Fibroblast of lung (primary cell): ENCODE measurements around the gene GADD45G. TPM values are rescaled to one million over a fixed set of nuclear protein-coding genes. Genes with fewer than 3 reads are reported as not detected.

ENCODE experiments used
- DNase-seq, 2 donors: peaks; one replicate each; pipeline versions ENCODE4 v3.0.0 to v3.0.0-alpha.2; 2010; ENCODE audit warnings: low read depth in 2 of 2
- H2AFZ ChIP-seq: 2 replicates; pipeline ENCODE4 v1.5.1; 2012; ENCODE audit warnings: low read length, control low read depth, inconsistent platforms
- H3K27ac ChIP-seq: 2 replicates; pipeline ENCODE4 v1.5.1; 2011; ENCODE audit warnings: low read length, control low read depth; ENCODE audit not compliant: insufficient read depth
- H3K27me3 ChIP-seq: 2 replicates; pipeline ENCODE4 v1.5.1; 2011; ENCODE audit warnings: mild to moderate bottlenecking, low read length; ENCODE audit not compliant: control insufficient read depth, insufficient read depth
- H3K36me3 ChIP-seq: 2 replicates; pipeline ENCODE4 v1.5.1; 2011; ENCODE audit warnings: low read length; ENCODE audit not compliant: control insufficient read depth, insufficient read depth
- H3K4me1 ChIP-seq: 2 replicates; pipeline ENCODE4 v1.5.1; 2011; ENCODE audit warnings: low read length; ENCODE audit not compliant: control insufficient read depth, insufficient read depth; ENCODE audit errors: extremely low read depth
- H3K4me2 ChIP-seq: 2 replicates; pipeline ENCODE4 v1.5.1; 2011; ENCODE audit warnings: low read length, control low read depth; ENCODE audit not compliant: insufficient read depth; ENCODE audit errors: extremely low read depth
- H3K4me3 ChIP-seq, 4 experiments: fragments of 200-600 bp in 1 of 4; sonication (generic) in 1 of 4; replicated peaks in 1 of 4; 2 replicates each; pipeline ENCODE4 v1.5.1; 2011 to 2016; ENCODE audit warnings: low read length in 4 of 4, low read depth in 3 of 4, mild to moderate bottlenecking in 3 of 4, control low read depth in 2 of 4, inconsistent platforms in 1 of 4, mixed read lengths in 1 of 4; ENCODE audit not compliant: insufficient read depth in 1 of 4; ENCODE audit errors: control extremely low read depth in 1 of 4
- H3K79me2 ChIP-seq: 2 replicates; pipeline ENCODE4 v1.5.1; 2012; ENCODE audit warnings: mild to moderate bottlenecking, low read length, inconsistent platforms; ENCODE audit not compliant: control insufficient read depth, insufficient read depth
- H3K9ac ChIP-seq: 2 replicates; pipeline ENCODE4 v1.5.1; 2011; ENCODE audit warnings: mild to moderate bottlenecking, low read length, control low read depth; ENCODE audit not compliant: insufficient read depth
- H3K9me3 ChIP-seq: 2 replicates; pipeline ENCODE4 v1.5.1; 2012; ENCODE audit warnings: low read depth, low read length; ENCODE audit not compliant: control insufficient read depth, insufficient read depth
- H4K20me1 ChIP-seq: 2 replicates; pipeline ENCODE4 v1.5.1; 2011; ENCODE audit warnings: low read length; ENCODE audit not compliant: control insufficient read depth, insufficient read depth; ENCODE audit errors: extremely low read depth
- EZH2 ChIP-seq: IDR thresholded peaks from 2 replicates; pipeline ENCODE4 v1.5.1; 2012; ENCODE audit warnings: low read length, control low read depth, mild to moderate bottlenecking; ENCODE audit errors: missing control alignments
- polyA plus RNA-seq, 2 donors: library from polyadenylated mRNA; depleted of rRNA in 1 of 2; stranded (reverse) in 1 of 2; unstranded in 1 of 2; fragments of >200 nt; gene quantifications; 2 replicates each; pipeline ENCODE4 v1.2.1, GENCODE V29; 2011 to 2012; ENCODE audit warnings: missing spikeins in 1 of 2
- total RNA-seq: library from RNA; depleted of rRNA; stranded (reverse); fragments of >200 nt; gene quantifications from 2 replicates; pipeline ENCODE4 v1.2.1, GENCODE V29; 2014
- TF ChIP-seq, protein P1 (sequence below), 2 donors: IDR thresholded peaks in 1 of 2; conservative IDR thresholded peaks in 1 of 2; 1 replicate in 1 of 2; 2 replicates in 1 of 2; pipeline ENCODE4 v1.5.1; 2011 to 2012; ENCODE audit warnings: low read length in 2 of 2, control low read depth in 1 of 2, inconsistent platforms in 1 of 2, low read depth in 1 of 2, mild to moderate bottlenecking in 1 of 2

GADD45G gene
- total and polyA plus RNA-seq, 2 donors (not counting 1 experiment from before 2014, with no cell fraction given), result 3.5 TPM; not detected in 1

DNA sequence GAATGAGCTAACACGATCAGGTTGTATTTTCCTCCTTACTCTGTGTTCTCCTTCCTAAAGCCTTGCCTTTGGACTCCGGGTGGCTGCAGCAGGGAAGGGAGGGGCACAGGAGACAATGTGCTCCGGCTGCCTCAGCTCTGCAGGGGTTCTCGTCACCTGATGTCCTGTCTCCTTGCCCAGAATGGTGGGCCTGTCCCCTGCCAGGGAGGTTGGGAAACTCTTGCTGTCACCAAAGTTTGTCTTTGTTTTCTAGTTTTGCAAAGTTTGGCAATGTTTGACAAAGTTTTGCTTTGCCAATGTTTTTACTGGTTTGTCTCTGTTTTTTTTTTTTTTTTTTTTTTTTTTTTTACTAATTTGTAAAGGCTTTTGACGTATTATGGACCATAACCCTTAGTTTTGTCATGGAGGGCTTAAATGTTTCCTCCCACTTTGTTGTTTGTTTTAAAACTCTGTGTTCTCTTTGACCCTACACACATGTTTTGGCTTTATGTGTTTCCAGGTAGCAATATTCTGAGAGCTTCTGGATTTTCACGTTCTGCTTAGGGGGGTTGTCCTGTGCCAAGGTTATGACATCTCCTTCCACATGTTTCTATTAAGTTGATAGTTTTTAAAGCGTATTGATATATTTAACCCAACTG, 49.3 kb downstream of the GADD45G start:
- no peaks in the 10 kb centered on the region for H3K36me3 ChIP-seq
- H2AFZ ChIP-seq, result no peak overlapping the region
- H3K9ac ChIP-seq, result no peak overlapping the region
- no peaks in the 10 kb centered on the region for H3K9me3 ChIP-seq
- no peak for DNase-seq
- H3K27me3 ChIP-seq, result no peaks in the 10 kb centered on the region
- TF ChIP-seq EZH2, result no peak
- TF ChIP-seq, protein P1, sequence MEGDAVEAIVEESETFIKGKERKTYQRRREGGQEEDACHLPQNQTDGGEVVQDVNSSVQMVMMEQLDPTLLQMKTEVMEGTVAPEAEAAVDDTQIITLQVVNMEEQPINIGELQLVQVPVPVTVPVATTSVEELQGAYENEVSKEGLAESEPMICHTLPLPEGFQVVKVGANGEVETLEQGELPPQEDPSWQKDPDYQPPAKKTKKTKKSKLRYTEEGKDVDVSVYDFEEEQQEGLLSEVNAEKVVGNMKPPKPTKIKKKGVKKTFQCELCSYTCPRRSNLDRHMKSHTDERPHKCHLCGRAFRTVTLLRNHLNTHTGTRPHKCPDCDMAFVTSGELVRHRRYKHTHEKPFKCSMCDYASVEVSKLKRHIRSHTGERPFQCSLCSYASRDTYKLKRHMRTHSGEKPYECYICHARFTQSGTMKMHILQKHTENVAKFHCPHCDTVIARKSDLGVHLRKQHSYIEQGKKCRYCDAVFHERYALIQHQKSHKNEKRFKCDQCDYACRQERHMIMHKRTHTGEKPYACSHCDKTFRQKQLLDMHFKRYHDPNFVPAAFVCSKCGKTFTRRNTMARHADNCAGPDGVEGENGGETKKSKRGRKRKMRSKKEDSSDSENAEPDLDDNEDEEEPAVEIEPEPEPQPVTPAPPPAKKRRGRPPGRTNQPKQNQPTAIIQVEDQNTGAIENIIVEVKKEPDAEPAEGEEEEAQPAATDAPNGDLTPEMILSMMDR (conservative IDR thresholded peaks at IDR 0.05 in 1 of 2, IDR thresholded peaks at IDR 0.05 in 1 of 2; ENCODE audit: low read depth in 1 of 2, low read length in 2 of 2), result no peak
- H4K20me1 ChIP-seq, result no peaks in the 10 kb centered on the region
- H3K4me2 ChIP-seq, result no peak overlapping the region
- no peaks in the 10 kb centered on the region for H3K4me1 ChIP-seq
- no peak overlapping the region for H3K27ac ChIP-seq
- H3K79me2 ChIP-seq, result no peaks in the 10 kb centered on the region
- H3K4me3 ChIP-seq, result no peak overlapping the region

DNA sequence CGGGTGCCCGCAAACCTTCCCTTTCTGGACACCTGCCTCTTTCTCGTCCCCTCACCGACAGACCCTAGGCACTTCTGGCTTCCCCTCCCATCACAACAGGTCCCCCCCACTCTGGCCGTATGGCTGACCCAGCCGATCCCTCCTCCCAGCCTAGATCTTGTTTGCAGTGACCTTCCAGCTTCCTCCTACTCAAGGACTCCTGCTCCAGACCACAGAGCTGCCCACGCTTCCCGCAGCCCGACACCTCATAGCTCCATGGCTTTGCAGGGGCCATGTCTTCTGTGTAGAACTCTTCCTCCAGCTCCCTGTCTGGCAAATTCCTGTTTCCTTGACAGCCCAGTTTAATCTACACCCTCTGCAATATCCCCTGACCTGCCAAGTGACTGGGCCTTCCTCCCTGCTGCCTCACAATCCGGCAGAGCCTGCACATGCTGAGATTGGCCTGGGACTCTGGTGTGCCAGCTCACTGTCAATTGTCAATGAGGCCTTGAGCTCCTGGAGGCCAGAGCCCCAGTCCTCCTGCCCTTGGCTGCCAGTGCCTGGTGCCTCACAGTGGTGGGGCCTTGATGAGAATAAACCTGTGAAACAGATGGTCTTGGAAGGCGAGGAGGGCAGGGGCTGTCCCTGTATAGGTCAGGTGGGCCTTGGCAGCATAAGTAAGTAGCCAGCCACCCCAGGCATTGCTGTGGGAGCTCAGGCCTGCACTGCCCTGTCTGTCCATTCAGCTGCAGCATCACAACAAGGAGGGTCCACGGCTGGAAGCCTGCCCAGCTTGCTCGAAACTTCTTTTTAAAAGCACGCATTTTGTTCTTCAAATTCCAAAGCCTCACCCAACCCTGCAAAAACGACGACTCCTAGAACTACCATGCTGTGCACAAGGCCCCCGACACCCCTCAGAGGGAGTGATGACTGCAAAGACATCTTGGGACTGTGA, 50.5 kb downstream of the GADD45G start:
- peak in 1 of 2 donors; percentile 39 for DNase-seq
- Histone ChIP-seq H3K4me2 (peak overlapping the region; percentile 23), H4K20me1 (no peaks in the 10 kb centered on the region)

More for the DNA sequence above, 50.5 kb downstream of the GADD45G start:
- Histone ChIP-seq H2AFZ (peak overlapping the region; percentile 14), H3K4me3 (no peak overlapping the region), H3K4me1 (no peaks in the 10 kb centered on the region), H3K9me3 (no peaks in the 10 kb centered on the region), H3K36me3 (no peaks in the 10 kb centered on the region), H3K9ac (no peak overlapping the region), H3K79me2 (no peaks in the 10 kb centered on the region), H3K27ac (no peak overlapping the region), H3K27me3 (no peaks in the 10 kb centered on the region)
- TF ChIP-seq, protein P1 (conservative IDR thresholded peaks at IDR 0.05 in 1 of 2, IDR thresholded peaks at IDR 0.05 in 1 of 2; ENCODE audit: low read depth in 1 of 2, low read length in 2 of 2), result no peak

Other genes with a start within 250 kb of the GADD45G start
- 2.6 TPM in 2 replicates for gene SEMA4D, start 106.9 kb upstream of the GADD45G start, total RNA-seq
- gene SEMA4D, start 106.9 kb upstream of the GADD45G start, polyA plus RNA-seq, result 0.67 and 0.68 TPM in 2 replicates